ENCODE results near the gene SPESP1.
A peak's percentile ranks its signal among the peaks of the same experiment; 100 is the strongest.

The SPESP1 gene

DNA sequence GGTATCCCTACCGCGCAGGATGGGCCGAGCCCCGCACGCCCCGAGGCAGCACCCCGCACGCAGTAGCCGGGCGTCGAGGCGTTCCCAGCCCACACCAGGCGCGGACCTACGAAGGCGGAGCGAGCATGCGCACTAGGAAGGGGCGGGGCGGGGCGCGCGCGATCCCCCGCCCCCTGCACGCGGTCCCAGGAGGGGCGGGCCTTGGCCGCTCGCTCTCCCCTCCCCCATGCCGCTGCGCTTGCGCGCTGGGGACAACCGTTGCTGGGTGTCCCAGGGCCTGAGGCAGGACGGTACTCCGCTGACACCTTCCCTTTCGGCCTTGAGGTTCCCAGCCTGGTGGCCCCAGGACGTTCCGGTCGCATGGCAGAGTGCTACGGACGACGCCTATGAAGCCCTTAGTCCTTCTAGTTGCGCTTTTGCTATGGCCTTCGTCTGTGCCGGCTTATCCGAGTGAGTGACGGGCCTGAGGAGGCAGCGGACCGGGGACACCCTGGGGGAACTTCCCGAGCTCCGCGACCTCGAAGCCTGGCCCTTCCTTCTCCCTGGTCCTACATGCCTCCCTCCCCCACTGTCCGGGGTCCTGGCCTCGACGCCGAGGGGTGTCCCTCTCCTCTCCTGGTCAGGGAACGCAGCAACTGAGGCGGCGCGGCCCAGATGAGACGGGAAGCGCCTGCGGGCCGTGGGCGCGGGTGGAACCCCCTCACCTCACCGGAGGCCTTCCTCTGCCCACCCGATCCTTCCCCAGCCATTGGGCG is at the start of gene SPESP1:
SPESP1 (plus strand) TSS at position 258 of the 755 bp plus-strand sequence; CDS start at position 387, 129 bp downstream.
- DNase-seq (ENCODE audit: low read depth in 1 of 2, low spot score in 1 of 2) = peak in 1 of 2 donors; percentile 38

GRCh38 chr15:68885070-68885469 is 45.3 kb upstream of the SPESP1 start:
- no peak for DNase-seq (ENCODE audit: low read depth in 1 of 2, low spot score in 1 of 2)

- DNase-seq (ENCODE audit: low read depth in 1 of 2, low spot score in 1 of 2) = no peak
These were observed 43.2 kb upstream of the SPESP1 start for GRCh38 chr15:68887120-68887519.

DNA sequence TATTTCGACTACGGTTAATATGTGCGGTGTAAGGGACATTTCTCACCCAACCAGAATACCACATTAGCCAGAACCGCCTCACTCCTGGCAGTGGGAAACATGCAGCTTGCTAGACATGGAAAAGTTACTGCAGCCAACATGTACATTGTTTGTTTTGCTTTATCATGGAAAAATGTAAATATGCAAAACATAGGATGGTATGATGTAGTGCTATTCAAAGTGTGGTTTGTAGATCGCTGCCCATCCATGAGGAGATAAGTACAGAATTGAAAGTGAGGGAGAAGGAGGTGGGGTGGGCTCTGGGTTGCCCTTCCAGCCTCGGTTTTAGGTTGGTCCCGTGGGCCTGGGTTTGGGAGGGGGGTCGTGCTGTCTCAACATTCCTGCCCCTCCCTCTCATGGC is 42.5 kb upstream of the SPESP1 start:
- no peak for DNase-seq (ENCODE audit: low read depth in 1 of 2, low spot score in 1 of 2)

DNA sequence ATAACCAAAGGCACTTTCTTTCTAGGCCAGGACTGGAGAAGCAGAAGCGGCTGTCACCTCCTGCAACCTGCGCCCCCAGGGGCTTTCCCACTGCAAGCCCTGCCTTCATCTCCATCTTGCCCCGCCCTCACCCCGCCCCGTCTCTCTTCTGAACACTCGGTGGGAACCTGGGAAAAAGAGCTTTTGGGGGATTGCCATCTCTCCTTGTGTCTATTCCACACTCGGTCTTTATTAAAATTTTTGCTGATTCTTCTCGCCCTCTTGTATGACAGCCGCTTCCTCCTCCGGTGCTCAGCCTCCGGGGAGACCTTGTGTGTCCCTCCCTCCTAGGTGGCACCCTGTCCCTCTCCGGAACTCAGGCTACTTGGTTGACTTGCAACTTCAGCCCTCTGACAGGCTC is 41.9 kb upstream of the SPESP1 start:
- DNase-seq (ENCODE audit: low read depth in 1 of 2, low spot score in 1 of 2) = no peak

GRCh38 chr15:68894208-68894607 is 36.1 kb upstream of the SPESP1 start:
- DNase-seq (ENCODE audit: low read depth in 1 of 2, low spot score in 1 of 2) = no peak

DNA sequence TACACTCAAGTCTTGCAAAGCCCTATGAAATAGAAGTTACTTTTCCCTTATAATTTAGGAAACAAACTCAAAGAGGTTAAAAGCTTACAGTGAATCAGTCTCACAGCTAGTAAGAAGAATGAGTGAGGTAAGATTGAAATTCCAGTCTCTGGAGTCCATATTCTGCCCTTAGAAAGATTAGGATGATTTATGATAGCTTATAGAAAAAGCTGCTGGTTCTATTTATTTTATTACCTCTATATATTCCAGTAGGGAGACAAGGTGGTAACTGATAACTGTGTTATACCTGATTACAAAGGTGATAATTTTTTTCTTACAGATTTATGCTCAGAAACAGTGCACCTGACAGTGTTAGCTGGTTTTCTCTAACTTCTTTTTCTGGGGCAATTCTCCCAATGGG is 34.1 kb upstream of the SPESP1 start:
- no peak for DNase-seq (ENCODE audit: low read depth in 1 of 2, low spot score in 1 of 2)

GRCh38 chr15:68897016-68897415 is 33.3 kb upstream of the SPESP1 start:
- no peak for DNase-seq (ENCODE audit: low read depth in 1 of 2, low spot score in 1 of 2)

DNA sequence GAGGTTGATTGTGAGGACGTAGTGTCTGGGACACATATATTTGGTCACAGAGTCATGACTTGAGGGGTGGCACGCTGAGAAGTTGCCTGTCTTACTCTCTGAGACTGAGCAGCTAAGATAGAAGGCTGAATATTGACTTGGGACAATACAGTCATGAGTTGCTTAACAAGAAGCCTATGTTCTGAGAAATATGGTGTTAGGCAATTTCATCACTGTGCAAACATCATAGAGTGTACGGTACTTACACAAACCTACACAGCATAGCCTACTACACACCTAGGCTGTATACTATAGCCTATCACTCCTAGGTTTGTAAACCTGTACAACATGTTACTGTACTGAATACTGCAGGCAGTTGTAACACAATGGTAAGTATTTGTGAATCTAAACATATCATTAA is 30.3 kb upstream of the SPESP1 start:
- no peak for DNase-seq (ENCODE audit: low read depth in 1 of 2, low spot score in 1 of 2)

- no peak for DNase-seq (ENCODE audit: low read depth in 1 of 2, low spot score in 1 of 2)
These were observed 22.9 kb upstream of the SPESP1 start for GRCh38 chr15:68907396-68907923.

DNA sequence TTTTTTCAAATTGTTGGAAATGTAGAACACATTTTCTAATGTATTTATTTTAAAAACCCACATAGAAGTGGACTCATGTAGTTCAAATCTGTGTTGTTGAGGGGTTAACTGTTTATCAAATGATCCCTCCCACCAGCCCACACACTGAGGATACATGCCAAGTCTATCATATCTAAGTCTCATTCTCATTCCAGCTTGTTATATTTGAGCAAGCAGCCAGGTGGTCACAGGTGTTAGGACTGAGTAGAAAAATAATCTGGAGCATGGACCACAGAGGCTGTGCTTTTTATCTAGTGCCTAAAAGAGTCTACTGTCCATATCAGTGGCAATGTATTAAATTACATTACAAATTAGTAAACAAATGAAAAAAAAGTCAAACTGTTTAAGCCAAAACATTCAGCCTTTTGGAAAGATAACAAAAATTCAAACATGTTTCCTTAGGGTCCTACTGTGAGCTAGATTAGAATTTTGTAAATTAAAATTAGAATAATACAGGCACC is 20.7 kb upstream of the SPESP1 start:
- no peak for DNase-seq (ENCODE audit: low read depth in 1 of 2, low spot score in 1 of 2)

DNA sequence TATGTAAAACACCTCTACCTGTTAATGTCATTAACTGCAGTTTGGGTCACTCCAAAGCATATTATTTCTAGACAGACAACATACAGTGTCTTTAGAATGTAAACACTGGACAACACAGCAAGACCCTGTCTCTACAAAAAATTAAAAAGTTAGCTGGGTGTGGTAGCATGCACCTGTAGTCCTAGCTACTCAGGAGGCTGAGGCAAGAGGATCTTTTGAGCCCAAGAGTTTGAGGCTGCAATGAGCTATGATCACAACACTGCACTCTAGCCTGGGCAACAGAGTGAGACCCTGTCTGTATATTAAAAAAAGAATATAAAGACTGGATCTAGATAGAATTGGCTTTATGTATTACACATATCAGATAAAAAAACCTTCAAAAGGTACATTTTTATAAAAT is 20.0 kb upstream of the SPESP1 start:
- no peak for DNase-seq (ENCODE audit: low read depth in 1 of 2, low spot score in 1 of 2)

DNA sequence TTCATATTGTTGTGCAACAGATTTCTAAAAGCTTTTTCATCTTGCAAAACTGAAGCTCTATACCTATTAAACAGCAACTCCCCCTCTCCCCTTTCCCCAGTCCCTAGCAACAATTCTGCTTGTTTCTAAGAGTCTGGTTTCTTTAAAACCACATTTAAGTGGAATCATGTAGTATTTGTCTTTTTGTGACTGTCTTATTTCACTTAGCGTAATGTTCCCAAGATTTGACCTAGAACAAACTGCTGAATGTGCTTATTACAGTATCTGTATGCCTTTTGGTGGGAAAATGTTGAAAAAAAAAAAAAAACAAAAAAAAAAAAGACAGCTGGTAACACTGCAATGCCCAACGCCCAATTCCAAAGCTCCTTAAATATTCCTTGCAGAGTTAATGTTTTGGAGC is 19.5 kb upstream of the SPESP1 start:
- no peak for DNase-seq (ENCODE audit: low read depth in 1 of 2, low spot score in 1 of 2)

DNA sequence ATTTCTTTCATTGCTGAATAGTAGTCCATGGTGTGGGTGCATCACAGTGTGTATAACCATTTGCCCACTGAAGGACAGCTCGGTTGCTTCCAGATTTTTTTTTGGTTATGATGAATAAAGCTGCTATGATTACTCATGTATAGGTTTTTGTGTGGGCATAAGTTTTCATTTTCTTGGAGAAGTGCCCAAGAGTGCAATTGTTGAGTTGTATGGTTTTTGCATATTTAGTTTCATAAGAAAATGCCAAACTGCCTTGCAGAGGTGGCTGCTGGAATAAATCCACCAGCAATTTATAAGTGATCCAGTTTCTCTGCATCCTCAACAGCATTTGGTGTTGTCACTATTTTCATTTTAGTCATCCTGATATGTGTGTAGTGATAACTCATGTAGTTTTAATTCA is 8.4 kb upstream of the SPESP1 start:
- DNase-seq (ENCODE audit: low read depth in 1 of 2, low spot score in 1 of 2) = no peak

DNA sequence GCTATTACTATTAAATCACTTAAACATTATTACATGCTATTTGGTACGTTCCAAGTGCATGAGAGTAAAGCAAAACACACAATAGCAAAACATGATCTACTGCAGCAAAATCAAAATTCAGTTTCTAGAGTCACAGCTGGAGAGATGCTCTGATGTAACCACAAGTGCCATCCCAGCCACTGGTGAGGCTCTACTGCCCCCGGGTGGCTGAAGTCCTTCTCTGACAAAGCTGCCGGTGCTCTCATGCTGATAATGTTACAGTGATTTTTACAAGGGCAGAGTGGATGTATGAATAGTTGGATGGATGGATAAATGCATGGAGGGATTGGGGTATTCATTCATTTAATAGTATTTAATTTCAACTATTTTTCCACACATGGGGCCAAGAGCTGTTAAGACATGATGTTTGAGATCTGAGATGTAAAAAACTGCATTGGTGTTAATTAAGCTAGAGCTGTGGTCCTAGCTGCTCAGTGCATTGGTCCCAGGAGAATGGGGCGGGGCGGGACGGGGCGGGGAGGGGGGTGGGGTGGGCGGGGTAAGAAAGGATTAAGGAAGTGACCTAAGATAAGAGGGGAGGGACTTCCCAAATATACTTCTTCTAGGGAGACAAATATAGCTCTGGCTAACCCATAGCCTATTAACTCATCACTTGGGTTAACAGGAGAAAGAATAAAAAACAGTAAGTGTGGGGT is 5.3 kb upstream of the SPESP1 start:
- peak in 1 of 2 donors; percentile 54 for DNase-seq (ENCODE audit: low read depth in 1 of 2, low spot score in 1 of 2)

- DNase-seq (ENCODE audit: low read depth in 1 of 2, low spot score in 1 of 2) = no peak
These were observed 2.7 kb downstream of the SPESP1 start for GRCh38 chr15:68933001-68933400.

DNA sequence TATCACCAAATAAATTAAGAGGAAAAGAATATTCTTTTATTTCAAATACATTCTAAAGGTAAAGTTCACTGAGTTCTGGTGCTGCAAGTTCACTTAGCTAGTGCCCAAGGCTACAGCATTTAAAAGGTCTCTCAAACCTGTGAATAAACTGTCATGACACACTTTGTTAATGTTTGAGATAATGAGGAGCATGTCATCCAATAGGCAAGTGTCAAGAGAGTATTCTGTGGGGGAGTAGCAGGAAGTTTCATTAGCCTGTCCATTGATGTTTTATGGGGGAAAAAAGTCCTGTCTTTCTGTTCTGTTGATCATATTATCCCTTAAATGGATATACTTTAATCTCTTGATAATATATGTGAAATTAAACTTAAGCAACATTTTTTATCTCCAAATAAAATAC is 4.0 kb downstream of the SPESP1 start:
- no peak for DNase-seq (ENCODE audit: low read depth in 1 of 2, low spot score in 1 of 2)

DNA sequence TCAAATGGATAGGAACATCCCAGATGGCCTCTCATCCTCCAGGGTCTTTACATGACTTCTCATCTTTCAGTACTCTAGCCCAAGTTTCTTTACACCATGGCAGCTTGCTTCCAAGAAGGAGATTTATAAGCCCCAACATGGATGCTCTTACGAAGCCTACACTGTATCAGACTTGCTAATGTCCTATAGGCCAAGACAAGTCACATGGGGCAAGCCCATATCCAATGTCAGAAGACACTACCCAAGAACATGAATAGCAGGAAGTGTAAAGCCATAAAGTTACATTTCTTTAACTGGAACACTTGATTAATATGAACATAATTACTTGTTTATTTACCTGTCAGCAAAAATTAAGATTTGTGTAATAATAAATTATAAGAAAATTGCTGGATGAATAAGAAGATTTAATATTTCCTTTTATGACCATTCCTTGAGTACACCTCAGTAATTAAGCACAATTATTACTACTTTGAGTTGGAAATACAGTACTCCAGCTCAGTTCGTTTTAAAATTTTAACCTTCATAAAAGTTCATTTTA is 5.1 kb downstream of the SPESP1 start:
- no peak for DNase-seq (ENCODE audit: low read depth in 1 of 2, low spot score in 1 of 2)

DNA sequence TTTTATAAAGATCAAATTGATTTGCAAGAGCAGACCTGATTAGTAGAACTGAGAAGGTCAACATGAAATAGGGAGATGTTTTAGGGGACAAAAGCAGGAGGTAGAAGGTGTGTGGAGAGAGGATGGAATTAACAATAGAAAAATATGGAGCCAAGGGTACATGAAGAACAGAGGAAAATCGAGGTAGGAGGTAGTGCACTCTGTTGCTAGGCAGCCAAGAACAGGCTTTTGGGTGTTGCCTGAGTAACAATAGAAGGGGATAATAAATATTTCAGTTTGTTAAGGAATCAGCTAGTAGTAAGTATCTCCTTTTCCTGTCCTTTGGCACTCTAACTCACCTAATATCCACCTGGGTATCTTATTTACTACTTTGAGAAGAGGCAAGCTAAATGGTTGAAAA is 9.2 kb downstream of the SPESP1 start:
- no peak for DNase-seq (ENCODE audit: low read depth in 1 of 2, low spot score in 1 of 2)

- DNase-seq (ENCODE audit: low read depth in 1 of 2, low spot score in 1 of 2) = no peak
These were observed 21.5 kb downstream of the SPESP1 start for GRCh38 chr15:68951813-68952212.

GRCh38 chr15:68957696-68958095 is 27.4 kb downstream of the SPESP1 start:
- DNase-seq (ENCODE audit: low read depth in 1 of 2, low spot score in 1 of 2) = no peak

DNA sequence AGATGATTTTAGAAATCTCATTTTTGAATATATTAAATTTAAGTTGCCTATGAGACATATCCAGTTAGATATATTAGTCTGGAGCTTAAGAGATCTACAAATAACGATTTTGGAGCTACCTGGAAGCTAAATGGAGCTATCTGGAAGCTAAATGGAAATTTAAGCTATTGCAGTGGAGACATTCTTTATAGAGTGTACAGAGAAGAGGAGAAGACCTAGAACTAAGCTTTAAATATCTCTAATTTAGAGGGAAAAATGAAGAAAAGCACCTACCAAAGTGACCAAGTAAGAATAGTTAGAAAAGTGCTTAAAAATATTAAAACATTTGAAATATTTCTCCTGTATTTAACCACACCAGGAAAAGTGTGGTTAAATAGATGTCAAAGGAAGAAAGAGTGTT is 28.3 kb downstream of the SPESP1 start:
- no peak for DNase-seq (ENCODE audit: low read depth in 1 of 2, low spot score in 1 of 2)

Data from stimulated activated CD4-positive, alpha-beta T cell treated with anti-CD3 and anti-CD28 coated beads, Interleukin-15, amount 100 ng/mL, for 1 hour (primary cell).